ENCODE measurements around the gene CLCN1.

GRCh38 chr7:143352531-143353002, 36.7 kb downstream of the CLCN1 start:
- TF ChIP-seq POLR2A (IDR thresholded peaks at IDR 0.05) (no peak), CTCF (IDR thresholded peaks at IDR 0.05 in 4 of 5, conservative IDR thresholded peaks at IDR 0.05 in 1 of 5) (no peak)

Measured in gastrocnemius medialis (tissue), 4 donors.